H1 (cell line): ENCODE results near the gene ADGRG1. TPM values are rescaled to one million over a fixed set of nuclear protein-coding genes. Genes with fewer than 3 reads are reported as not detected.

Source experiments
- CTCF ChIA-PET: fragments of 300-600 bp; sonication (Branson Sonifier 250); formaldehyde crosslinking; loops from one replicate; lab custom pipeline; 2021; ENCODE audit not compliant: partially characterized antibody; lab: Charles Lee
- POLR2A ChIA-PET: fragments of 300-600 bp; sonication (Branson Sonifier 250); formaldehyde crosslinking; loops from one replicate; lab custom pipeline; 2021; ENCODE audit warnings: inconsistent platforms; ENCODE audit not compliant: partially characterized antibody; lab: Charles Lee
- DNase-seq, 2 experiments: peaks; one replicate each; pipeline versions ENCODE4 v3.0.0 to v3.0.0-alpha.2; 2010 to 2022; ENCODE audit warnings: low spot score in 2 of 2, low read depth in 1 of 2, mixed read lengths in 1 of 2
- FAIRE-seq: peaks from 2 replicates; lab custom pipeline; 2011; peaks lifted over from hg19 to GRCh38; lab: Jason Lieb, UNC
- H2AFZ ChIP-seq: 2 replicates; pipeline ENCODE4 v1.8.1; 2012; ENCODE audit warnings: low read length, inconsistent platforms
- H2AK5ac ChIP-seq: 2 replicates; pipeline ENCODE4 v1.6.1; 2013; ENCODE audit warnings: low read depth, low read length
- H2BK120ac ChIP-seq: replicated peaks from 2 replicates; pipeline ENCODE3; 2013; ENCODE audit warnings: low read depth, low read length, inconsistent platforms
- H2BK12ac ChIP-seq: 2 replicates; pipeline ENCODE4 v1.6.1; 2013; ENCODE audit warnings: low read depth, low read length
- H2BK15ac ChIP-seq: 2 replicates; pipeline ENCODE4 v1.6.1; 2013; ENCODE audit warnings: low read length
- H2BK20ac ChIP-seq: 2 replicates; pipeline ENCODE4 v1.6.1; 2013; ENCODE audit warnings: low read length
- H2BK5ac ChIP-seq: 2 replicates; pipeline ENCODE4 v1.6.1; 2013; ENCODE audit warnings: low read depth, low read length
- H3K14ac ChIP-seq: 2 replicates; pipeline ENCODE4 v1.6.1; 2013; ENCODE audit warnings: inconsistent platforms; ENCODE audit not compliant: insufficient read length
- H3K18ac ChIP-seq: 2 replicates; pipeline ENCODE4 v1.6.1; 2013; ENCODE audit warnings: low read length; ENCODE audit errors: extremely low read depth
- H3K23ac ChIP-seq: 2 replicates; pipeline ENCODE4 v1.6.1; 2013; ENCODE audit warnings: inconsistent platforms; ENCODE audit not compliant: insufficient read length
- H3K23me2 ChIP-seq: 2 replicates; pipeline ENCODE4 v1.6.1; 2013; ENCODE audit warnings: low read depth, low read length
- H3K27ac ChIP-seq: 2 replicates; pipeline ENCODE4 v1.6.1; 2011; ENCODE audit warnings: low read depth, low read length, inconsistent platforms
- H3K27me3 ChIP-seq, 4 experiments: replicated peaks in 1 of 4; 1 replicate in 1 of 4; 2 replicates in 3 of 4; pipeline versions ENCODE4 v1.6.1 to v1.8.1; 2011 to 2013; ENCODE audit warnings: low read length in 3 of 4, mild to moderate bottlenecking in 3 of 4, inconsistent platforms in 2 of 4, mixed read lengths in 2 of 4, moderate library complexity in 1 of 4; ENCODE audit not compliant: control insufficient read depth in 3 of 4, insufficient read depth in 3 of 4; ENCODE audit errors: extremely low read depth in 1 of 4
- H3K36me3 ChIP-seq, 4 experiments: 2 replicates each; pipeline versions ENCODE4 v1.6.1 to v1.8.1; 2011 to 2013; ENCODE audit warnings: mild to moderate bottlenecking in 4 of 4, low read length in 3 of 4, moderate library complexity in 2 of 4, control low read depth in 1 of 4, inconsistent platforms in 1 of 4; ENCODE audit not compliant: insufficient read depth in 4 of 4, control insufficient read depth in 2 of 4
- H3K4ac ChIP-seq: replicated peaks from 2 replicates; pipeline ENCODE3; 2013; ENCODE audit warnings: low read length, low read depth, mixed read lengths, inconsistent platforms; ENCODE audit not compliant: insufficient read length
- H3K4me1 ChIP-seq, 4 experiments: replicated peaks in 1 of 4; 1 replicate in 1 of 4; 2 replicates in 3 of 4; pipeline versions ENCODE4 v1.6.1 to v1.8.1; 2011 to 2013; ENCODE audit warnings: low read length in 3 of 4, inconsistent platforms in 2 of 4, mixed read lengths in 1 of 4; ENCODE audit not compliant: insufficient read depth in 4 of 4, control insufficient read depth in 3 of 4
- H3K4me2 ChIP-seq, 2 experiments: 2 replicates each; pipeline versions ENCODE4 v1.6.1 to v1.8.1; 2011 to 2013; ENCODE audit warnings: low read depth in 2 of 2, low read length in 2 of 2, control low read depth in 1 of 2, inconsistent platforms in 1 of 2, mild to moderate bottlenecking in 1 of 2; ENCODE audit not compliant: insufficient read depth in 1 of 2
- H3K4me3 ChIP-seq, 4 experiments: fragments of 200-600, 300-600 bp in 1 of 4; sonication (generic), shearing (Covaris generic), sonication (Bioruptor Twin) in 1 of 4; 2 replicates each; pipeline versions ENCODE4 v1.5.1 to v1.8.1; 2011 to 2016; ENCODE audit warnings: low read length in 4 of 4, low read depth in 3 of 4, control low read depth in 2 of 4, inconsistent platforms in 2 of 4, mild to moderate bottlenecking in 2 of 4, mixed read lengths in 1 of 4, moderate library complexity in 1 of 4; ENCODE audit not compliant: insufficient read depth in 2 of 4; ENCODE audit errors: extremely low read depth in 1 of 4
- H3K56ac ChIP-seq: replicated peaks from 2 replicates; pipeline ENCODE3; 2013; ENCODE audit warnings: low read depth, mild to moderate bottlenecking, mixed read lengths, low read length, inconsistent platforms; ENCODE audit not compliant: insufficient read length
- H3K79me1 ChIP-seq: 2 replicates; pipeline ENCODE4 v1.6.1; 2013; ENCODE audit warnings: low read depth, low read length, control low read depth
- H3K79me2 ChIP-seq, 2 experiments: 2 replicates each; pipeline versions ENCODE4 v1.6.1 to v1.8.1; 2012 to 2013; ENCODE audit warnings: low read length in 2 of 2, mild to moderate bottlenecking in 2 of 2, inconsistent platforms in 1 of 2; ENCODE audit not compliant: insufficient read depth in 2 of 2, control insufficient read depth in 1 of 2
- H3K9ac ChIP-seq, 4 experiments: replicated peaks in 1 of 4; 1 replicate in 1 of 4; 2 replicates in 3 of 4; pipeline versions ENCODE4 v1.6.1 to v1.8.1; 2011 to 2013; ENCODE audit warnings: low read depth in 3 of 4, low read length in 3 of 4, control low read depth in 2 of 4, mild to moderate bottlenecking in 2 of 4, moderate library complexity in 2 of 4, inconsistent platforms in 1 of 4; ENCODE audit errors: extremely low read depth in 1 of 4
- H3K9me3 ChIP-seq, 2 experiments: 2 replicates each; pipeline versions ENCODE4 v1.6.1 to v1.8.1; 2012 to 2013; ENCODE audit warnings: mild to moderate bottlenecking in 2 of 2, moderate library complexity in 2 of 2, control low read depth in 1 of 2, inconsistent platforms in 1 of 2, low read depth in 1 of 2, low read length in 1 of 2, mixed read lengths in 1 of 2; ENCODE audit not compliant: insufficient read depth in 2 of 2
- H4K20me1 ChIP-seq, 2 experiments: replicated peaks in 1 of 2; 2 replicates each; pipeline versions ENCODE3 to v1.8.1; 2011 to 2013; ENCODE audit warnings: inconsistent platforms in 2 of 2, low read length in 2 of 2, mild to moderate bottlenecking in 1 of 2; ENCODE audit not compliant: insufficient read depth in 2 of 2, control insufficient read depth in 1 of 2
- H4K5ac ChIP-seq: 2 replicates; pipeline ENCODE4 v1.6.1; 2013; ENCODE audit warnings: low read length, low read depth, mixed read lengths, inconsistent platforms; ENCODE audit not compliant: insufficient read length
- H4K8ac ChIP-seq: 2 replicates; pipeline ENCODE4 v1.8.0; 2013; ENCODE audit warnings: mild to moderate bottlenecking, moderate library complexity, low read length, inconsistent platforms; ENCODE audit not compliant: insufficient read depth; ENCODE audit errors: extremely low read depth
- H4K91ac ChIP-seq: replicated peaks from 2 replicates; pipeline ENCODE3; 2013; ENCODE audit warnings: low read length, mixed read lengths, inconsistent platforms; ENCODE audit not compliant: insufficient read length
- CHD2 ChIP-seq: IDR thresholded peaks from 2 replicates; pipeline ENCODE4 v1.6.1; 2012; ENCODE audit warnings: low read length, improper control_type of control experiment
- CTCF ChIP-seq, 3 experiments: IDR thresholded peaks; 1 replicate in 2 of 3; 2 replicates in 1 of 3; pipeline versions ENCODE4 v1.5.1 to v1.6.1; 2011; ENCODE audit warnings: low read length in 3 of 3, mild to moderate bottlenecking in 3 of 3, inconsistent platforms in 2 of 3, low read depth in 1 of 3, moderate library complexity in 1 of 3; ENCODE audit not compliant: insufficient read depth in 1 of 3; ENCODE audit errors: control extremely low read depth in 1 of 3
- EZH2 ChIP-seq: fragments of 200-600 bp; sonication (generic); IDR thresholded peaks from 2 replicates; pipeline ENCODE4 v1.7.1; 2012; ENCODE audit warnings: low read depth, mild to moderate bottlenecking, moderate library complexity, low read length, inconsistent platforms; ENCODE audit not compliant: severe bottlenecking
- FOSL1 ChIP-seq: IDR thresholded peaks from 2 replicates; pipeline ENCODE4 v1.6.1; 2011; ENCODE audit warnings: mild to moderate bottlenecking, low read depth, low read length, moderate library complexity; ENCODE audit not compliant: insufficient read depth
- KDM1A ChIP-seq: fragments of 200-600, 300-600 bp; sonication (generic); IDR thresholded peaks from 2 replicates; pipeline ENCODE4 v1.7.1; 2016; ENCODE audit warnings: mild to moderate bottlenecking, low read length, borderline replicate concordance
- NRF1 ChIP-seq: IDR thresholded peaks from 2 replicates; pipeline ENCODE4 v1.6.1; 2011; ENCODE audit warnings: mild to moderate bottlenecking, low read depth, low read length, improper control_type of control experiment
- RBBP5 ChIP-seq: IDR thresholded peaks from 2 replicates; pipeline ENCODE4 v1.7.1; 2012; ENCODE audit warnings: low read depth, mild to moderate bottlenecking, inconsistent platforms, low read length, moderate library complexity, borderline replicate concordance
- SRF ChIP-seq: IDR thresholded peaks from 2 replicates; pipeline ENCODE4 v1.6.1; 2011; ENCODE audit warnings: mild to moderate bottlenecking, low read depth, low read length, moderate library complexity
- TEAD4 ChIP-seq: IDR thresholded peaks from 2 replicates; pipeline ENCODE4 v1.6.1; 2012; ENCODE audit warnings: low read depth, low read length, inconsistent platforms, mixed read lengths
- WGBS, 2 experiments: shearing (Covaris generic) in 1 of 2; methylation state at CpG; one replicate each; pipeline versions ENCODE4 v1.1.6 to v1.1.7; 2013 to 2015; ENCODE audit warnings: low lambda C conversion rate in 2 of 2, mixed read lengths in 2 of 2, inconsistent platforms in 1 of 2, low coverage in 1 of 2, missing lambda C conversion rate in 1 of 2; ENCODE audit not compliant: insufficient replicate concordance in 2 of 2, insufficient coverage in 1 of 2, insufficient read length in 1 of 2; ENCODE audit errors: extremely low coverage in 1 of 2, missing lambda C conversion rate in 1 of 2; 5-methylcytosine and 5-hydroxymethylcytosine counted together
- polyA plus RNA-seq, 7 experiments: library from polyadenylated mRNA; depleted of rRNA in 3 of 7; stranded (reverse) in 5 of 7; unstranded in 2 of 7; fragments of >200 nt in 5 of 7; fragments of 200-250 nt in 2 of 7; gene quantifications; 1 replicate in 5 of 7; 2 replicates in 1 of 7; 4 replicates in 1 of 7; pipeline versions ENCODE4 v1.2.1 to v1.2.3, GENCODE V29; 2011 to 2013; ENCODE audit warnings: missing spikeins in 2 of 7, mixed read lengths in 2 of 7
- total RNA-seq: library from RNA; stranded (reverse); fragmentation: NEBNext Ultra II Directional; extraction: Animal tissue kit (Norgen Biotek cat#: 25700); gene quantifications from 2 replicates; pipeline ENCODE4 v1.2.1, GENCODE V29; 2021

ADGRG1 gene
- total and polyA plus RNA-seq, 2 of the 8 experiments (the other 6 are each of a cell fraction or from before 2014, with no cell fraction given) = 1.3 to 2.6 TPM

DNA sequence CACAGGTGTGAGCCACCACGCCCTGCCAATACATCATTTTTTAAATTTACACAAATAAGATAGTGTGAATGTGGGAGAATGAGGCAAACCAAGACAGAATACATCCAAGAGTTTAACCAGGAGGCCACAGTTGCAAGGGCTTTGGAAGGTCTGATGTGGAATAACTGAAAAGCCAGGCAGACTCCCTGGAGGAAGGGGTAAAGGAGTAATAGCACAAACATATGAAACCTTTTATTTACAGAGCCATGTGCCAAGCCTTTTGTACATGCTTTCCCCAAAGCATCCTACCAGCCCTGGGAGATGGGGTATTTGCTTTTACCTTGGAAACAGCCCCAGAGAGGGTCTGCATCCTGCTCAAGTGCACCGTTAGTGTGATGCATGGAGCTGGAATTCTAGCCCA lies 44.4 kb downstream of the ADGRG1 start:
- FAIRE-seq (no peak), DNase-seq (no peak)
- H3K4me1 ChIP-seq = peaks cover 0 to 9% (median 5%) of the 10 kb centered on the region in 4 experiments
- no peak overlapping the region for H3K14ac ChIP-seq
- H3K79me1 ChIP-seq = no peaks in the 10 kb centered on the region
- H2AFZ ChIP-seq = no peak overlapping the region
- no peak overlapping the region for H4K5ac ChIP-seq
- 100% methylated on average over 2 of the region's 2 CpGs; no CpG with 5 or more reads in 1 of the 2 experiments for WGBS, 2 experiments
- no peaks in the 10 kb centered on the region for H3K9me3 ChIP-seq
- no peak overlapping the region for H2BK20ac ChIP-seq
- CTCF ChIA-PET = interaction anchor here (0.6 to 6.7 kb wide), 11 partner anchors 8 to 138 kb away, joined by 3 to 34 read pairs (median 5); partner anchors contain the start of gene KATNB1
- H4K91ac ChIP-seq = no peak overlapping the region
- no peaks in the 10 kb centered on the region; a peak in 1 of 7 replicates for H3K27me3 ChIP-seq
- no peak overlapping the region for H3K4me2 ChIP-seq
- H3K4ac ChIP-seq = no peak overlapping the region
- no peak for TF ChIP-seq EZH2
- TF ChIP-seq FOSL1 = no peak
- no peak for TF ChIP-seq KDM1A
- TF ChIP-seq CTCF (IDR thresholded peaks at IDR 0.05; ENCODE audit: control extremely low read depth in 1 of 3, insufficient read depth in 1 of 3, low read depth in 1 of 3, low read length in 3 of 3) = no peak
- no peak for TF ChIP-seq SRF
- no peak for TF ChIP-seq RBBP5
- TF ChIP-seq NRF1 = no peak
- no peak for TF ChIP-seq CHD2
- no peak for TF ChIP-seq TEAD4
- TF ChIP-seq, all 59 proteins: peak for 0
- no peak overlapping the region for H3K18ac ChIP-seq
- no peak overlapping the region for H3K23ac ChIP-seq
- H2BK120ac ChIP-seq = no peak overlapping the region
- POLR2A ChIA-PET = no interaction called here
- H3K79me2 ChIP-seq = no peaks in the 10 kb centered on the region
- no peak overlapping the region for H3K56ac ChIP-seq
- H2BK5ac ChIP-seq = no peak overlapping the region
- H3K9ac ChIP-seq = no peak overlapping the region
- no peak overlapping the region for H2BK15ac ChIP-seq
- H4K20me1 ChIP-seq = no peaks in the 10 kb centered on the region
- no peak overlapping the region for H3K4me3 ChIP-seq
- H3K23me2 ChIP-seq = no peaks in the 10 kb centered on the region
- H4K8ac ChIP-seq = no peak overlapping the region
- no peak overlapping the region for H3K27ac ChIP-seq
- H2BK12ac ChIP-seq = no peak overlapping the region
- H3K36me3 ChIP-seq = no peaks in the 10 kb centered on the region
- no peak overlapping the region for H2AK5ac ChIP-seq
